ENCODE measurements around the gene CDC27.

DNA sequence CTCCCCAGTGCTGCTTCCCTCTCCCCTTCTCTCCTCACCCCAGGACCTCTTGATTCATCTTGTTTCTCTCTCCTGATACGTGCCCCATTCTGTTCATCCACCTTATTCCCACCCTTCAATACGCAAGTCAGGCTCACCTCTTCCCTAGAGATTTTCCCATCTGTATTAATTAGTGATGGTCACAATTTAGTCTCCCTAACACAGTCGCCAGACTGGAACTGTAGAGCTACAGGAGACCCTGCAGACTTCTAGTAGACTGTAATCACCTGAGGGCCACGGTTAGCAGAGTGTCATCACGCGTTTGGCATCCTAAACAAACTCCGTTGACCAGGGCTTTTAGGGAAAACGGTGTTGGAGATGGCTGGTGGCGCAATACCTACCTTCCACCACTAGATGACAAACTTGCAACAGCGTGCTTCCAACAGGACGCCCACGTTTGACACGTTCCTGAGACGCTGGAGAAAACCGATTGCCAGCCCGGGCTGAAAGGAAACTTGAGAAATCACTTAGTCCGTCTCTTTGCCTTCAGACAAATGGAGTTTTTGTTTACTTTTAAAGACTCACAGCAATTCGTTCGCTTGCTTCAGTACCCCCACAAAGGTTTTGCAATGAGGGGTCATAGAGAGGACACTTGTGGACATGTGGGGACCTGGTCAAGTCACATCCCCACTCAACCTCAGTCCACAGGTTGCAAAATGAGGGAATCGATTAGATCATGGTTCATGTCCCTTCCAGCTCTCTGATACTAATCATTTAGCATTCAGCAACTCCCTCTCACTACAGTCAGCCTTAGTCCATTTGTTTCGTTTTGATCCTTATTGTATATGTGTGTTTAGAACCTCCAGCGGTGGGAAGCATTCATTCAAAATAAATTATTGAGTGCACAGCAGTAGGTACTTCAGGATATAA, 40.7 kb upstream of the CDC27 start:
- TF ChIP-seq GLIS3 (CRISPR knock-in tag; IDR thresholded peaks at IDR 0.05) (no peak), ZFP30 (CRISPR knock-in tag; IDR thresholded peaks at IDR 0.05) (no peak), ZFP3 (CRISPR knock-in tag; IDR thresholded peaks at IDR 0.05) (no peak), TCF4 (CRISPR knock-in tag; IDR thresholded peaks at IDR 0.05; ENCODE audit: borderline replicate concordance) (no peak), ZNF8 (CRISPR knock-in tag; IDR thresholded peaks at IDR 0.05) (no peak)
- TF ChIP-seq, protein P1, sequence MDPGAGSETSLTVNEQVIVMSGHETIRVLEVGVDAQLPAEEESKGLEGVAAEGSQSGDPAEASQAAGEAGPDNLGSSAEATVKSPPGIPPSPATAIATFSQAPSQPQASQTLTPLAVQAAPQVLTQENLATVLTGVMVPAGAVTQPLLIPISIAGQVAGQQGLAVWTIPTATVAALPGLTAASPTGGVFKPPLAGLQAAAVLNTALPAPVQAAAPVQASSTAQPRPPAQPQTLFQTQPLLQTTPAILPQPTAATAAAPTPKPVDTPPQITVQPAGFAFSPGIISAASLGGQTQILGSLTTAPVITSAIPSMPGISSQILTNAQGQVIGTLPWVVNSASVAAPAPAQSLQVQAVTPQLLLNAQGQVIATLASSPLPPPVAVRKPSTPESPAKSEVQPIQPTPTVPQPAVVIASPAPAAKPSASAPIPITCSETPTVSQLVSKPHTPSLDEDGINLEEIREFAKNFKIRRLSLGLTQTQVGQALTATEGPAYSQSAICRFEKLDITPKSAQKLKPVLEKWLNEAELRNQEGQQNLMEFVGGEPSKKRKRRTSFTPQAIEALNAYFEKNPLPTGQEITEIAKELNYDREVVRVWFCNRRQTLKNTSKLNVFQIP (CRISPR knock-in tag; IDR thresholded peaks at IDR 0.05; ENCODE audit: borderline replicate concordance, low read depth), result no peak
- TF ChIP-seq, protein P2, sequence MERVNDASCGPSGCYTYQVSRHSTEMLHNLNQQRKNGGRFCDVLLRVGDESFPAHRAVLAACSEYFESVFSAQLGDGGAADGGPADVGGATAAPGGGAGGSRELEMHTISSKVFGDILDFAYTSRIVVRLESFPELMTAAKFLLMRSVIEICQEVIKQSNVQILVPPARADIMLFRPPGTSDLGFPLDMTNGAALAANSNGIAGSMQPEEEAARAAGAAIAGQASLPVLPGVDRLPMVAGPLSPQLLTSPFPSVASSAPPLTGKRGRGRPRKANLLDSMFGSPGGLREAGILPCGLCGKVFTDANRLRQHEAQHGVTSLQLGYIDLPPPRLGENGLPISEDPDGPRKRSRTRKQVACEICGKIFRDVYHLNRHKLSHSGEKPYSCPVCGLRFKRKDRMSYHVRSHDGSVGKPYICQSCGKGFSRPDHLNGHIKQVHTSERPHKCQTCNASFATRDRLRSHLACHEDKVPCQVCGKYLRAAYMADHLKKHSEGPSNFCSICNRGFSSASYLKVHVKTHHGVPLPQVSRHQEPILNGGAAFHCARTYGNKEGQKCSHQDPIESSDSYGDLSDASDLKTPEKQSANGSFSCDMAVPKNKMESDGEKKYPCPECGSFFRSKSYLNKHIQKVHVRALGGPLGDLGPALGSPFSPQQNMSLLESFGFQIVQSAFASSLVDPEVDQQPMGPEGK (CRISPR knock-in tag; IDR thresholded peaks at IDR 0.05; ENCODE audit: borderline replicate concordance), result no peak
